Kidney tubule cell (primary cell): ENCODE data around the gene MEN1.
A peak's percentile ranks its signal among the peaks of the same experiment; 100 is the strongest.

Source experiments
- DNase-seq: peaks from one replicate; pipeline ENCODE4 v3.0.0-alpha.2; 2018; ENCODE audit warnings: low spot score

The MEN1 gene

DNA sequence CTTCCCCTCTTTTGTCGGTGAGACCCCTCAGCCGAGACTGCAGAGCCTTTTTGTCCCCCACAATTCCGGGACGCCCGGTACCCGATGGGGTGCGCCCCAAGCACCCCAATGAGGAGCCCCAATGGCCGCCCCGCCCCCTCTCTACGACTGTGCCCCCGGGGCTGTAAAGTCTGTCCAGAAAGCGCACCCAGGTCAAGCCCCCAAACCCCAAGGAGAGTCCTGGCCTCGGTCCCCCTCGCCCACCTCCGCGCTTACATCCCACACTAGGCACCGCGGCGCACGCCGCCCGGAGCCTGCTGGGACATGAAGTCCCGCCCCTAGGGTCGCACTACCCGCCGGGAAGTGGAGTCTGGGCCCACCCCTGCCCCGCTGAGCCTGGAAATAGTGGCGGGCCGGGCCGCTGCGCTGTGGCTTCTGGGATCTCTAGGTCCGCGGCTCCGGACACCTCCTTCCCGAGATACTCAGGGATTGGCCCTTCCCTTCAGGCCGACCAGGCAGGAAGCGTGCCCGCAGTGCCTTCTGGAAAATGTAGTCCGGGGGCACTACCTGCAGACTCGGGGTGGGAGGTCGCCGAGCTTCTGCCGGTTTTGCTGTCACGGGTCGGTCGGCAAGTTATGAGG lies at the start of gene MEN1:
MEN1 (minus strand) TSS at position 281 of the 620 bp plus-strand sequence. CDS start 442 bp downstream, outside the sequence.
- peak; percentile 97 for DNase-seq

DNA sequence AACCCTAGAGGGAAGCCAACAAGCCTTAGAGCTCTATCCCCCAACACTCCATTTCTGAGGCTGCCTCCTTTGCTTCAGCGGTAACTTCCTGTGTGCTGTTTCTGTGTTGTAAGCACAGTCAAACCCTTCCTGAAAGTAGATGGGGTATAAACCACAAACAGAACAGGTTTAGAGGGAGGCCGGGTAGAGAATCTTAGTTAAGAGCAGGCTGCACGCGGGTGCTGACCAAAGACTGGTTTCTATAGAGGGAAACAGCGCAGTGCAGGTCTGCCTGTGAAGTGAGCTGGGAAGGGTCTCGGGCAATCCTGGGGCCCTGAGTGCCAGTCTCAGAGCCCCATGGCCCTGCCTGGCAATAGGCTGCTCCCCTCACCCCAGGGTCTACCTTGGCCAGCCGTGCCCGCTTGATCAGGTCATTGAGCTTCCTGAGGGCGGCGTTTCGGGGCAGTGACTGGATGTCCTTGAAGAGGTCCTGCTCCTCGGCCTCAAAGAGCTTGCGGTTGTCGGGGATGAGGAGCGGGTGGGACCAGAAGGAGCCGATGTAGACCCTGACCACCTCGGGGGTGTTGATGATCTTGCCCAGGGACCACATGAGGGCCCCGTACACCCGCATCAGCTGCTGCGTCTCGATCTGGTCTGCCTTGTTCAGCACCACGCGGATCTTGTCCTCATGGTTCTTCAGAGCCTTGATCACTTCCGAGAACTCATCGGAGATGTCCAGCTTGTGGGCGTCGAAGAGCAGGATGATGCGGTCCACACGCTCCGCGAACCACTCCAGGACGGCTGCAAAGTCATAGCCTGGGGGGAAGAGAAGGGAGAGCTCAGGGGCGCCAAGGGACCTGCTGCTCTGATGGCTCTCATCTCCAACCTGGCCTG lies 49.4 kb upstream of the MEN1 start:
- DNase-seq: no peak

DNA sequence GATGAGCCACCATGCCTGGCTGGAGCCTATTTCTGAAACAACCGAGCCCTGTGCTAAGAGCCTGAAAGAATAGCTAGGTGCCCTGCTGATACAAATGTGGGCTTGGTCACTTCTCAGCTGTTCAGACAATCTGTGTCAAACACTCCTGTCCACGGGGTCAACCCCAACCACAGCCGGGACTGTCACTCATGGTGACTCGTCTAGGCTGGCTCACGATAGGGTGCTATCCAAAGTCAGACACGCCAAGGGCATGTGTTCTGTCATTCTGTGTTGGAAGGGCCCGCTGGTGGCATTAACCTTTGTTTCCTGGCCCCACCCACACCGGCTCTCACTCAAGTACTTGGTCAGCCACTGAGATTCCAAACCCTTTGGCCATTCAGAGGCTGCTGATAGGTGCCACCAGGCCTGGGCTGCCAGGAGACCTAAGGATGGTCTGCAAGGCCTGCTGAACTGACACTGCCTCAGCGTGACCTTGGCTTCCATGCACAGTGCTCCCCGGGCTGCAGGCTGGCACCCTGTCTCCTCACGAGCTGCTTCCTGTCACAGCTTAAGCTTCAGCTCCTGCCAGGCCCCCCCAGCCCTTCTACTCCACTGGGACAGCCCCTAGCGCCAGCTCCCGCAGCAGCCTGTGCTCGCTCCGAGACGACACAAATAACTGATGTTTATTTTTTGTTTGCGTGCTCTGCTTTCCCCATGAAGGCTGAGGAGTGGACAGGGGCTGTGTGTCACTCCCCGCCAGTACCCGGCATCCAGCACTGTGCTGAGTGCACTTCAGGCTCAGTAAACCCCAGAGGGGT lies 48.3 kb upstream of the MEN1 start:
- DNase-seq: peak; percentile 45

DNA sequence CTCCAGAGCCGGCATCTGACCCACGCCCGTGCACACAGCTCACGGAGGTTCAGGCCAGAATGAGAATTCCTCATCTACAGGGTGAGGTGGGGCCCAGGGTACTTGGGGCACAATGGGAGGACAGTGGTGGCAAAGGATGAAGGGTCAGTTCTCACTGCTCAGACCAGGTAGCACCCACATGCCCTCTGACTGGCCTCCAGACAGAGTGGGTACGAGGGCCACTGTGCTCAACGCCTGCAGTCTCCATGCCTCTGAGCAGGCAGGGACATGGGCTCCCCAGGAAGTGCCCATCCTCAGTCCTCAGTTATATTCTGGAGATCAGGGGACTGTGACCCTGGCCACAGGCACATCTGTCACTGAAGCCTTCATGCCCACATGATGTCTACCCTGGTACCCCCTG lies 47.1 kb upstream of the MEN1 start:
- DNase-seq: no peak

DNA sequence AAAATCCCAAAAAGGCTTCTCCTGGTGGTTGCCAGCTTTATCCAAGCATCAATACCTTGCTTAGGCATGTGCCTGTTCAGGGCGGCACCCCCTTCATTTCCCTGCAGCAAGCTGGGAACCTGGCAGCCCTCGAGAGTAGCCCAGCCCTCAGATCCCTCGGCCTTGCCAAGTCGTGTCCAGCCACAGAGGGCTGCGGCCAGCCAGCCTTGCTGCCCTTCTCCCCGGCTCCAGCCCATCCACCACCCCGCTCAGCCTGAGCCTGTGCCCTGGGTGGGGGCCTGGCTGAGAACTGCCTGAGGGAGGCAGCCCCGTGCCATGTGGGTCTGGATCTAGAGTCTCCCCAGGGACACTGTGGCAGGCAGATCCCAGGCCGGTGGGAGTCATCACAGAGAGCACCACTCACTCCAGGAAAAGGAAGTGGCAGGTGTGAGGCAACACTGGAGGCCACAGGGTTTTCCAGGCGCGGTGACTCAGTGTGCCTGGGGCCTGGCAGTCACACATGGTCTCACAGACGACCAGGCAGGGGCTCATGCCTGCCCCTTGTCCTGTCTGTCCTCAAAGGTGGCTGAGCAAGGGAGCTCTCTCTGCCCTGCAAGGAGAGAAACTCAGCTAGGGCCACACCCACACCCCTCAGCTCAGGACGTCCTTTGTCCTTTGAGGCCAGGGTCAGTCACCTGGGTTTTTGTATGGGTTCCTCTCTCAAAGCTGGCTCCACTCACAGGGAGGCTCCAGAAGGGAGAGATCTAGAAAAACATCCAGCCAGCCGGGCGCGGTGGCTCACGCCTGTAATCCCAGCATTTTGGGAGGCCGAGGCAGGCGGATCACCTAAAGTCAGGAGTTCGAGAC lies 46.3 kb upstream of the MEN1 start:
- peak; percentile 97 for DNase-seq

DNA sequence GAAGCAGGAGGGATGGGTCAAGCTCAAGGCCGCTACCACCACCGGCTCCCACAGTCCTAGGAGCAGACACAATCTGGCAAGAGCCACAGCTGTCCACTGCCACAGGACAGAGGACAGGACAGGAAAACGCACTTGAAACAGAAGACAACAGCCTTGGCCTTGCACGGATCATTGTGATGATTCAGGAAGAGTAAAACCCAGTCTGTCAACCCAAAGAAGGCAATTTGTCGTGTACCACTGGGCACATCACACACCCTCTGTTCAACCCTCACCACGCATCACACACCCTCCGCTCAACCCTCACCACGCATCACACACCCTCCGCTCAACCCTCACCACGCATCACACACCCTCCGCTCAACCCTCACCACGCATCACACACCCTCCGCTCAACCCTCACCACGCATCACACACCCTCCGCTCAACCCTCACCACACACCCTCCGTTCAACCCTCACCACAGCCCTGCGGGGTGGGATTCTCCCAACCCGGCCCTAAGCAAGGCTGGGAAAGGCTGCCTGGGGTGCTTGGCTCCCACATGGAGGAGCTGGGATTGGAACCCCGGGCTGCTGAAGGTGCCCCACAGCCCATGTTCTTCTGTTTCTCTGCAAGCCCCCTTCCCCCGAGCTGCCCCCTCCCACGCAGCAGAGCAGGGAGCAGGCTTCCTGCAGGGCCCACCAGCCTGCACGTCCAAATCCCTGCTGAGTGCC lies 45.4 kb upstream of the MEN1 start:
- peak; percentile 47 for DNase-seq

DNA sequence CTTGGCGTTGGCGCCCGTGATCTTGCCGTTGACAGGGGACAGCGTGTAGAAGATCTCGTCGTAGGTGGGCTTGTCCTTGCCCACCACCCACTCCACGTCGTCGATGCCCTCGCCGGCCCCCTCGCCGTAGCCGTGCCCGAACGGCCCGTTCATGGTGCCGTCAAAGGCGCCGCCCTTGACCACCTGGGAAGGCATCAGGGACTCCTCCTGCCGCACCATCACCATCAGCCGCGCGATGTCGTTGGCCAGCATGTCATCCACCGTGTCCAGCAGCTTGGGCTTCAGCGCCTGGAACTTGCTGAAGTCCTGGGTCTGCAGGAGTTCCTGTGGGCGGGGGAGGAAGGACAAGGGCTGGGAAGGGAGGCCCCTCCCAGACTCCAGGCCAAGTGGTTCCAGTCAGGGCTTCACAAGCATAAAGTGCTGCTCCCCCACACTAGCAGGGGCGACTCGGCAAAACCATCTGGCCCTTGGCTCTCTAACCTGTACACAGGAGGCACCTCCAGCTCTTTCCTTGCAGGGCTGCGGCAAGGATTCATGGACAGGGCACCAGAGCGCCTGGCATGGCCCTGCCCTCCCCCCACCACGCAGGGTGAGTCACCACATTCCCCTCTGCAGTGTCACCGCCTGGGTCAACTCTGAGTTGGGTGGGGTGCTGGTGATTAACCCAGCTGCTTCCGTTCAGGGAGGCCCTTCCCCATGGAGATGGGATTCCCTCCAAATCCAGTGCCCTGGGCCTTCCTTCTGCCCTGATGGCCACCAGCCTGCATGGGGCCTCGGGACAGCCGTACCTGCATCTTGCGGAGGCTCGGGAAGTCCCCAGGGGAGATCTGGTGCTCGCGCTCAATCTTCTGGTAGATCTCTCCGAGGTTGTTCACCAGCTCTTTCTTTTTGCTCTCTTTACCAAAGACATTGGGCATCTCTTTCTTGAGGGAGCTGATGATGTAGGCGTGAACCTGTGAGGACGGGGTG lies 44.5 kb upstream of the MEN1 start:
- peak; percentile 96 for DNase-seq

DNA sequence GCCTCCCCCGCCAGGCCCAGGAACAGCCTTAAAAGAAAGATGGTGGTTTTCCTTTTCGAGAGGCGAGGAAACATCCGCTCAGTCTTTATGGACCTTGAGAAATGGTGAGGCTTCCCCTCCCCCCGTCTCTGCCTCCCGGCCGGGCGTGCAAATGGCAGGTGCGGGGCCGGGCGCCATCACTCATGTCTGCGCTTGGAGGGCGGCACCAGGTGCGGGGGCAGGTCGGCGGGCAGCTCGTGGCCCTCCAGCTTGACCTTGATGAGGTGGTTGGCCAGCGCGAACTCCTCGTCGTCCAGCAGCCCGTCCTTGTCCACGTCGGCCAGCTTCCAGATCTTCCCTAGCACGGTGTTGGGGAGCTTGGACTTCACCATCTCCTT lies 43.8 kb upstream of the MEN1 start:
- no peak for DNase-seq

DNA sequence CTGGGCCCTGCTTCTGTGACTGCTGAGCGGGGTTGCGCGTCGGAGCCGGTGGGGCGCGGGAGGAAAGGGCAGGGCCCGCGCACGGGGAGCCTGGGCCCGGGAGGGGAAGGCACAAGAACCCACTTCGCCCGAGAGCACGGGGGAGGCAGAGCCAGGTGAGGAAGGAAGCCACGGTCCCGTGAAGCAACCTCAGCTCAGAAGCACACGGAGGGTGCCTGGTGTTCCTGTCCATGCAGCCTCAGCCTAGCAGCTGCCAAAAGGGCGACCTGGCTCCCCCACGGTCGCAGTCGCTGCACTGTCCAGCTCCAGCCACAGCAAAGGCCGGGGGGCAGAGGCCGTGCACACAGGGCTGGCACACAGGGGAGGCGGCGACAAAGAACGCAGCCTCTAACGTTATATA lies 43.4 kb upstream of the MEN1 start:
- no peak for DNase-seq

DNA sequence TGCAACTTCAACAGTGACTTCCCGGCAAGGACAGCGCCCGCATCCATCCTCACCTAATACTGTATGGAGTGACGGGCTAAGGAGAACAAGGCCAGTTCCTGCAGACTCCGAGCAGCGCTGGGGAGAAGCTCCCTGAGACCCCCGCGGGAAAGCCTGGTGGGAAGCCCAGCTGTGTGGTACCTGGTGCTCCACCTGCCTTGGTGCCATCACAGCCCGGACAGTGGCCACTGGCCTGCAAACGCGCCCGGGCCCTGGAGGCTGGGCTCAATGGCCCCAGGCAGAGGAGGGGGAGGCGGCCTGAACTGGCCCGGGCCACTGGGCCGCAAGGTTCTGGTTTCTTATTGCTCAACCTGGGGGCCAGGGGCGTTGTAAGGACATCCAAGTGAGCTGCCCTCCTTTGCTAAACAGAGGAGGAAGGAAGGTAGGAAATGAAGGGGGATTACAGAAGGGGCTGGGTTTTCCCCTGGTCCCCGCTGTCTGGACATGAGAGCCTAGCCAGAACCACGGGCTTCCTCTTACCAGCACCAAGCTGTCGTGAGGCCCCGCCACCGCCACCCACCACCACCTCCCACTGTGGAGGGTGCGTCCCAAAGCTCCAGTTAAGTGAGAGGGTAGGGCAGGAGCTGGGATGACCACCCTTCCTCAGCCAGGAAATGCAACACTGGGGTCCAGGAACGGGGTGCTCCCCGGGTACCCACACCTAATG lies 42.6 kb upstream of the MEN1 start:
- no peak for DNase-seq

DNA sequence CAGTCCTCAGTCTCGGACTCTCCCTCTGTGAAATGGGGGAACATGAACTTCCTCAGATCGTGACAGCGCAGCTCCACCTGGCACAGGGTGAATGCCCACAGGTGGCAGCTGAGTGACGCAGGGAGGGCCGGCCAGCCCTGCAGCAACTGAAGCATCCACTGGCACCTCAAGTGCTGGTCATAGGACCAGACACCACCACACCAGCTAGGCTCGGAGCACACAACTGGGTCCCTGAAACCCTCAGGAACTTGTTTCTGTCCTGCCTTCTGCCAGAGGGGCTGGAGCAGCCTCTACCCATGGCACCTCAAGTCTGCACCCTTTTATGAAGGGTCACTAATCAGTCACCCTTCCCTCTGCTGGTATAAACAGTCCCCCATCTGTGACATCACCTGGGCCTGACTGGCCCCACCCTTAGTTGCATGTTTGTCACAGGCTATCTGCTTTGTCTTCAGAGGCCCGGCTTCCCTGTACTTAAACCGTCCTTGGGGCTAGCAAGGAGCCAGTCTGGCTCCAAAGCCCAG lies 41.5 kb upstream of the MEN1 start:
- no peak for DNase-seq

DNA sequence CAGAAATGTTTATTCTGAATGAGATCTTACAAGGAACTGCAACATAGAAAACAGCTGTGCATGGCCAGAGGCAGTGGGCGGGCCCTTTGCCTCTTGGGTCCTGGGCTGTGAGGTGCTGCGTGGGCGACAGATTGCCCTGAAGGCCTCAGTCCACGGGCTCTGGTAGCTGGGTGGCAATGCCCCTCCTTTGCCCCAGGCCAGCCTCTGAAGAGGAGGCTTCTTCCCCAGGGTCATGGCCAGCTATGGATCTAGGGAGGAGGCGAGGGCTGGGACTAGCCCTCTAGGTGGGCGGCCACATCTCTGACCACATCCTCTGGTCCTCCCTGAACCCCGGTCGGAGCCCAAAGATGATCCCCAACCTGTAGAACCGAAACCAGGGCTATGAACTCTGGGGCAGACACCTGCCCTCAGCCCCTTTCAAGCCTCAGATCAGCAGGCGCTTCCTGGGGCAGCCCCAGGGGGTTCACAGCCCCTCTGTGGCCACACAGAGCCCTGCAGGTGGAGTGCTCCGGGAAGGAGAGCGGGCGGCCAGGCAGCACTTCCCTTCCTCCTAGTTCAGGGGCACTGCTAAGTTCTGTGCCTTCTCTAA lies 40.7 kb upstream of the MEN1 start:
- DNase-seq: no peak

DNA sequence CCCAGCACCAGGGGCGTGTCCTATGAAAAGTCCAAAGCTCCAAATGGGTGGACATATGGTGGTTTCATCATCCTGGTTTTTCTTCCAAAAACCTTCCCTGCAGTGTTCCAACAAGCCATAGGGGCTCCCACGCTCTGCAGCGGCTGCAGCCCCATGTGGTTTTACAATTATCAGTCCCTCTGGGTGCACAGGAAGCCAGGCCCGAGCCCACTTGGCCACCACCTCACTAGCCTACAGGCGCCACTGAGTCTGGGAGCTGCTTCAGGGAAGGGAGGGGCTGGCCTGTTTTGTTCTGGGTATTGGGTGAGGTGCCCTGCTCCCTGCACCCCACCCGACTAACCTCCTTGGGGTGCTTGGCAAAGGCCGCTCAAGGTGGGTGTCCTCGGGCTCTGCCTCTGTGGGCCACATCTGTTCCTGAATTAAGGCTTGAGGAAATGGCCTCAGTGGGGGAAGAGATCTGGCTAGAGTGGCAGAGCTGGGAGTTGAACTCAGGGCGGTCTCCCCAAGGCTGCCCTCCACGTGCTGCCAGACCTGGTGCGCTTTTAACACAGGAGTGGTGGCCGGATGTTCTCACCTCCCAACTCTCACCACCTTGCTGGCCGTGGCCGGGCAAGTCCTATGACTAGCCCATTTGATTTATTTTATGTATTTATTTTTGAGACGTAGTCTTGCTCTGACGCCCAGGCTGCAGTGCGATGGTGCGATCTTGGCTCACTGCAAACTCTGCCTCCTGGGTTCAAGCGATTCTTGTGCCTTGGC lies 39.4 kb upstream of the MEN1 start:
- DNase-seq: no peak

DNA sequence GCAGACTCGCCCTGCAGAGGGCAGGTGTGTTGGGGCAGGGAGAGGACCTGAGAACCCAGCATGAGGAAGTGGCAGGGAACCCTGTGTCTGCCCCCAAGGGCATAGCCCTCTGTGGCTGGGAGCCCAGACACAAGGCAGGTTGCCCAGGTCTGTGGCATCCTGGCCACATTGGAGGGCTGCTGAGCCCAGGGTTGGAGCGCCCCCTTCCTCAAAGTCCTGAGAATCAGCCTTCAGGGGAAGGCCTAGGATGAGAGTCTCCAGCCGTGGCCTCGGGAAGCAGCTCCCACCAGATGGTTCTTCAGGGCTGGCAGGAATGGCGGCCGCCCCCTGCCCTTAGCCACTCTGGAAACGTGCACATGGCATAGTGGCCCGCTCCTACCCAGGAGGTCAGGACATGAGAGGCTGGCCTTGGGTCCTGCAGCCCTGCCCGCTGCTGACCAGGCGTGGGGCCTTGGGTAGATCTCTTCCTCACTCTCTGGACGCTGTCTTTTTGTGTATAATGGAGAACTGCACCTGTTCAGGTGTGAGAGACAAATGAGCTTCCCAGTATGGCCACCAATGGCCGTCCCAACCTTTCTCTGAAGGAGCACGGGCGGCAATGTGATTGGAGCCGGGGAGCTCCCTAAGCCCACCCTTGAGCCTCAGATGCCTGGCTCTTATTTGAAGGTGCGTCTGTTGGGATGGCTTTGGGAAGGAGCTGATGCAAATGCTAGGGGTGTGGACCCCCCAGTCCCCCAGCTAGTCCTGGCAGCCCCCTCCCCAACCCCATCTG lies 38.7 kb upstream of the MEN1 start:
- DNase-seq: peak; percentile 53

DNA sequence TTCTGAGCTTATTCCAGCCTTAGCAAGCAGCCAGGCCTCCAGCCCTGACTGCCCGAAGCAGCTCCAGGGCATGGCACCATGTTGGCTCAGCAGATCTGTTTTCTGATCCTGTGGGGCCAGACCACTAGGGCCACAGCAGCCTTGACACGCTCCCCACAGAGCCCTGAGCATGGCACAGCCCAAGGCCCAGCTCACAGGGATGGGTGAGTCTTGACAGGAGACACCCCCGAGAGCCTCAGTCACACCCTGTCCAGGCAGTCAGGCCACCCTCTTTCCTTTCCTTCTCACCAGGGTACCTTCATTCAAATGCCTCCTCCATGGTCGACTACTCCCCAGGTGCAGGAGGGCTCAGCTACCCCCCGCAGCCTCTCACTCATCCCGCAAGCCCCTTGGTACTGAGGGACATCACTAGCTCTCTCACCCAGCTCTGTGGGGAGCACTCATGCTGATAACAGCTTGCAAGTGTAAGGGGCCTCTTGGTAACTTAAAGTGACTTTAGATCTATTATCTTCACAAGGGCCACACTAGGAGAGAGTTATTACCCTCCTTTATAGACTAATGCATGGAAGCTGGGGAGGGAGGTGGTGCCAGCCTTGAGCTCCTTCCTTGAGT lies 38.0 kb upstream of the MEN1 start:
- DNase-seq: no peak

DNA sequence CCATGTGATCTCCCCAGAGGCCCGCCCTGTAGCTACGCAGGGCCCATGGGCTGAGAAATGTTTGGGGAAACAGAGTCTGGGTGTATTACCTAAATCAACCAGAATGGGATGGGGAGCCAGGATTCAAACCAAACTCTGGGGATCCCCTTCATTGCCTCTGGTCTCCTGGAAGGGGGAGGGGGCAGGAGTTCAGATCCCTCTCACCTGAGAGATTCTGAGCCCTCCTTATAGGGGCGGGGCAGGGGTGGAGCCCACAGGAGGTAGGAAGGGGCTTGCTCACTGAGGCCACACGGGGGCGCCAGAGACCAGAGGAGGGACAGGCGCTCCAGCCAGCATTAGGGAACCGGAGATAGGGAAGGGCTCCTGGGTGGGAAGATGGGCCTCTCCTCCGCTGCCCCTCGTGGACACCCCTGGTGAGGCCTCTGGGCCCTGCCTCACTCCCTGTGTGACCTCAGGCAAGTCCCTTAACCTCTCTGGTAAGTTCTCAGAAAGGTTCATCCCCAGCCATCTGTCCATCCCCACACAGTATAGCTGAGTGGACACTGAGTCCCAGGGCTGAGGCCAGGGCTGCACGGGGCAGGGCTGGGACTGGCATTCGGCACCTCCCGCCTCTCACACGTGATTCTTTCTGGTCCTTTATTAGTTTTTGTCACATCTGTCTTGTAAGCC lies 36.8 kb upstream of the MEN1 start:
- DNase-seq: peak; percentile 92
